ENCODE data around the gene TADA2A.

TADA2A gene

GRCh38 chr17:37406635-37407461 is at the start of gene TADA2A, which contains the start of gene ACACA:
TADA2A (plus strand) TSS chr17:37406886; CDS start chr17:37411366, 4,480 bp downstream.
ACACA (minus strand) TSS chr17:37406836; CDS start chr17:37406299, 537 bp downstream.
- H3K4me3 ChIP-seq (ENCODE audit: low read depth, low read length): peak within 1 kb of the TSS; percentile 91
- no peak for TF ChIP-seq CTCF (IDR thresholded peaks at IDR 0.05; ENCODE audit: borderline replicate concordance, insufficient read depth, low read depth, low read length)

- H3K4me3 ChIP-seq (ENCODE audit: low read depth, low read length): peak overlapping the region; percentile 79
- no peak for TF ChIP-seq CTCF (IDR thresholded peaks at IDR 0.05; ENCODE audit: borderline replicate concordance, insufficient read depth, low read depth, low read length)
Measured at GRCh38 chr17:37358098-37358829, 48.4 kb upstream of the TADA2A start.

GRCh38 chr17:37358830-37359681 is 47.6 kb upstream of the TADA2A start:
- H3K4me3 ChIP-seq (ENCODE audit: low read depth, low read length): peak overlapping the region; percentile 79
- TF ChIP-seq CTCF (IDR thresholded peaks at IDR 0.05; ENCODE audit: borderline replicate concordance, insufficient read depth, low read depth, low read length): peak; percentile 30; the same call in 1 of the 2 replicates

GRCh38 chr17:37359682-37360188 is 47.0 kb upstream of the TADA2A start:
- peak overlapping the region; percentile 79 for H3K4me3 ChIP-seq (ENCODE audit: low read depth, low read length)
- no peak for TF ChIP-seq CTCF (IDR thresholded peaks at IDR 0.05; ENCODE audit: borderline replicate concordance, insufficient read depth, low read depth, low read length)

- TF ChIP-seq CTCF (IDR thresholded peaks at IDR 0.05; ENCODE audit: borderline replicate concordance, insufficient read depth, low read depth, low read length): no peak
- H3K4me3 ChIP-seq (ENCODE audit: low read depth, low read length): no peak overlapping the region
Measured at GRCh38 chr17:37360632-37361031, 46.1 kb upstream of the TADA2A start.

- H3K4me3 ChIP-seq (ENCODE audit: low read depth, low read length): no peak overlapping the region
- no peak for TF ChIP-seq CTCF (IDR thresholded peaks at IDR 0.05; ENCODE audit: borderline replicate concordance, insufficient read depth, low read depth, low read length)
Measured at GRCh38 chr17:37361543-37361942, 45.1 kb upstream of the TADA2A start.
